D721Med (cell line): ENCODE data around the gene DBN1.

Source experiments
- DNase-seq: peaks from one replicate; pipeline ENCODE4 v3.0.0; 2011; ENCODE audit warnings: low spot score; ENCODE audit not compliant: insufficient read length
- FAIRE-seq: peaks from 2 replicates; lab custom pipeline; 2011; peaks lifted over from hg19 to GRCh38; lab: Jason Lieb, UNC
- CTCF ChIP-seq: IDR thresholded peaks from 2 replicates; pipeline ENCODE4 v1.5.1; 2012; ENCODE audit warnings: mild to moderate bottlenecking, control low read depth; ENCODE audit not compliant: insufficient read depth; ENCODE audit errors: missing control alignments

Gene DBN1

GRCh38 chr5:177447611-177448243 lies 25.7 kb downstream of the DBN1 start:
- FAIRE-seq (no peak), DNase-seq (no peak)
- TF ChIP-seq CTCF: no peak

- TF ChIP-seq CTCF: no peak
- FAIRE-seq (no peak), DNase-seq (peak; percentile 68)
These were observed 26.3 kb downstream of the DBN1 start for GRCh38 chr5:177447066-177447610.

- DNase-seq (peak; percentile 87), FAIRE-seq (no peak)
- TF ChIP-seq CTCF: no peak
These were observed 27.0 kb downstream of the DBN1 start, which contains the start of gene PRR7 for GRCh38 chr5:177446200-177447065. TSS of gene PRR7 (plus strand) at chr5:177446814. CDS start at chr5:177455068, 8,254 bp downstream.

- DNase-seq (no peak), FAIRE-seq (no peak)
- TF ChIP-seq CTCF: no peak
These were observed 27.6 kb downstream of the DBN1 start for GRCh38 chr5:177445917-177446199.

GRCh38 chr5:177445052-177445916 lies 28.1 kb downstream of the DBN1 start:
- FAIRE-seq (no peak), DNase-seq (no peak)
- no peak for TF ChIP-seq CTCF

GRCh38 chr5:177444106-177445051 lies 29.1 kb downstream of the DBN1 start:
- no peak for DNase-seq
- no peak for TF ChIP-seq CTCF
- no peak for FAIRE-seq
